K562 (cell line): ENCODE data around the gene LCLAT1. TPM values are rescaled to one million over a fixed set of nuclear protein-coding genes. Genes with fewer than 3 reads are reported as not detected.

ENCODE experiments used
- DPF2 ChIP-seq: fragments of 450-650 bp; IDR thresholded peaks from 2 replicates; pipeline ENCODE4 v1.6.1; 2016
- MCM7 ChIP-seq, 2 experiments: fragments of 450-650 bp; IDR thresholded peaks; 2 replicates each; pipeline ENCODE4 v1.6.1; 2016 to 2018
- PYGO2 ChIP-seq: fragments of 450-650 bp; IDR thresholded peaks from 2 replicates; pipeline ENCODE4 v1.6.1; 2016; ENCODE audit warnings: mild to moderate bottlenecking, missing genetic modification characterization, moderate library complexity, missing compliant biosample characterization
- RCOR1 ChIP-seq, 2 experiments: IDR thresholded peaks; 2 replicates each; pipeline ENCODE4 v1.6.1; 2012; ENCODE audit warnings: low read depth in 2 of 2, low read length in 2 of 2, borderline replicate concordance in 1 of 2, improper control_type of control experiment in 1 of 2
- STAT5A ChIP-seq: IDR thresholded peaks from 2 replicates; pipeline ENCODE4 v1.6.1; 2012; ENCODE audit warnings: low read length, inconsistent platforms, borderline replicate concordance
- ZNF232 ChIP-seq: sonication (generic); formaldehyde crosslinking; IDR thresholded peaks from 2 replicates; pipeline ENCODE4 v1.8.0; 2022; ENCODE audit warnings: mild to moderate bottlenecking, missing genetic modification reagents
- polyA plus RNA-seq, 8 experiments: library from polyadenylated mRNA; depleted of rRNA in 4 of 8; stranded (reverse) in 5 of 8; unstranded in 3 of 8; fragments of >200 nt; fragmentation: Nextera tagmentation in 2 of 8; fragmentation: Illumina TruSeq in 1 of 8; extraction: Ambion mirVana in 2 of 8; extraction: Trizol in 1 of 8; gene quantifications; 2 replicates each; pipeline versions ENCODE4 v1.2.1 to v1.2.3, GENCODE V29; 2011 to 2014; ENCODE audit warnings: inconsistent platforms in 1 of 8, missing spikeins in 1 of 8
- total RNA-seq, 7 experiments: library from RNA; depleted of rRNA in 6 of 7; stranded (reverse); fragments of >200 nt in 6 of 7; fragmentation: Illumina TruSeq in 2 of 7; extraction: Trizol in 2 of 7; gene quantifications; 2 replicates each; pipeline versions ENCODE4 v1.2.1 to v1.2.3, GENCODE V29; 2011 to 2021; ENCODE audit warnings: low replicate concordance in 1 of 7
- TF ChIP-seq, protein P1 (sequence below): sonication (generic); formaldehyde crosslinking; IDR thresholded peaks from 2 replicates; pipeline ENCODE4 v1.8.0; 2023; ENCODE audit warnings: mild to moderate bottlenecking, missing genetic modification reagents
- TF ChIP-seq, protein P2 (sequence below): fragments of 250-450 bp; sonication (Bioruptor Pico); IDR thresholded peaks from 2 replicates; pipeline ENCODE4 v1.4.0; 2020; ENCODE audit warnings: mild to moderate bottlenecking, moderate library complexity
- TF ChIP-seq, protein P3 (sequence below): fragments of 450-650 bp; formaldehyde crosslinking; IDR thresholded peaks from 2 replicates; pipeline ENCODE4 v1.4.0; 2020; ENCODE audit warnings: mild to moderate bottlenecking, mixed read lengths

Gene LCLAT1
- total and polyA plus RNA-seq, 9 of the 15 experiments (the other 6 are each of a cell fraction or from before 2014, with no cell fraction given): 8.9 to 63.3 (median 25.4) TPM

DNA sequence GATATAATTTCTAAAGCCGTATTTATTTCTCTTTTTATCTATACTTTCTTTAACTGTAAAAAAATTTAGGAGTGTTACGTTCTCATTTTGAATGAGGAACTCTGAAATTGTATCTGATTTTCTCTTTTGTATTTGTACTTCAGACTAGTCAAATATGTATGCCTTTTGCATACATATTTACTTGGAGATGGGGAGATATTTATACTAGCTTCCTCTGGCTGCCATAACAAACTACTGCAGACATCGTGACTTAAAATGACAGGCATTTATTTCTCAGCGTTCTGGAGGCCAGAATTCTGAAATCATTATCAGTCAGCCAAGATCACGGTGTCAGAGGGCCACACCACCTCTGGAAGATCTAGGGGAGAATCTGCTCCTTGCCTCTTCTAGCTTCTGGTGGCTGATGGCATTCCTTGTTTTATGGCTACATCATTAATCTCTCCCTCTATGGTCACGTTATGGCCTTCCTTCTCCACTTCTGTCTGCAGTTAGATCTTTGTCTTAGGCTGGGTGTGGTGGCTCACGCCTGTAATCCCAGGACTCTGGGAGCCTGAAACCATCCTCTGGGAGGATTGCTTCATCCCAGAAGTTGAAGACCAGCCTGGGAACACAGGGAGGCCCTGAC, 8.2 kb downstream of the LCLAT1 start (continued):
- TF ChIP-seq, protein P1, sequence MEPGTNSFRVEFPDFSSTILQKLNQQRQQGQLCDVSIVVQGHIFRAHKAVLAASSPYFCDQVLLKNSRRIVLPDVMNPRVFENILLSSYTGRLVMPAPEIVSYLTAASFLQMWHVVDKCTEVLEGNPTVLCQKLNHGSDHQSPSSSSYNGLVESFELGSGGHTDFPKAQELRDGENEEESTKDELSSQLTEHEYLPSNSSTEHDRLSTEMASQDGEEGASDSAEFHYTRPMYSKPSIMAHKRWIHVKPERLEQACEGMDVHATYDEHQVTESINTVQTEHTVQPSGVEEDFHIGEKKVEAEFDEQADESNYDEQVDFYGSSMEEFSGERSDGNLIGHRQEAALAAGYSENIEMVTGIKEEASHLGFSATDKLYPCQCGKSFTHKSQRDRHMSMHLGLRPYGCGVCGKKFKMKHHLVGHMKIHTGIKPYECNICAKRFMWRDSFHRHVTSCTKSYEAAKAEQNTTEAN: no peak
- no peak for TF ChIP-seq MCM7 (IDR thresholded peaks at IDR 0.05)
- no peak for TF ChIP-seq ZNF232 (CRISPR knock-in tag)
- TF ChIP-seq, protein P2, sequence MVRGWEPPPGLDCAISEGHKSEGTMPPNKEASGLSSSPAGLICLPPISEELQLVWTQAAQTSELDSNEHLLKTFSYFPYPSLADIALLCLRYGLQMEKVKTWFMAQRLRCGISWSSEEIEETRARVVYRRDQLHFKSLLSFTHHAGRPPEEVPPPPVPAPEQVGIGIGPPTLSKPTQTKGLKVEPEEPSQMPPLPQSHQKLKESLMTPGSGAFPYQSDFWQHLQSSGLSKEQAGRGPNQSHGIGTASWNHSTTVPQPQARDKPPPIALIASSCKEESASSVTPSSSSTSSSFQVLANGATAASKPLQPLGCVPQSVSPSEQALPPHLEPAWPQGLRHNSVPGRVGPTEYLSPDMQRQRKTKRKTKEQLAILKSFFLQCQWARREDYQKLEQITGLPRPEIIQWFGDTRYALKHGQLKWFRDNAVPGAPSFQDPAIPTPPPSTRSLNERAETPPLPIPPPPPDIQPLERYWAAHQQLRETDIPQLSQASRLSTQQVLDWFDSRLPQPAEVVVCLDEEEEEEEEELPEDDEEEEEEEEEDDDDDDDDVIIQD (CRISPR knock-in tag): no peak
- no peak for TF ChIP-seq RCOR1 (IDR thresholded peaks at IDR 0.05; ENCODE audit: borderline replicate concordance in 1 of 2, low read depth in 2 of 2, low read length in 2 of 2)
- TF ChIP-seq PYGO2 (tag): no peak
- TF ChIP-seq, protein P3, sequence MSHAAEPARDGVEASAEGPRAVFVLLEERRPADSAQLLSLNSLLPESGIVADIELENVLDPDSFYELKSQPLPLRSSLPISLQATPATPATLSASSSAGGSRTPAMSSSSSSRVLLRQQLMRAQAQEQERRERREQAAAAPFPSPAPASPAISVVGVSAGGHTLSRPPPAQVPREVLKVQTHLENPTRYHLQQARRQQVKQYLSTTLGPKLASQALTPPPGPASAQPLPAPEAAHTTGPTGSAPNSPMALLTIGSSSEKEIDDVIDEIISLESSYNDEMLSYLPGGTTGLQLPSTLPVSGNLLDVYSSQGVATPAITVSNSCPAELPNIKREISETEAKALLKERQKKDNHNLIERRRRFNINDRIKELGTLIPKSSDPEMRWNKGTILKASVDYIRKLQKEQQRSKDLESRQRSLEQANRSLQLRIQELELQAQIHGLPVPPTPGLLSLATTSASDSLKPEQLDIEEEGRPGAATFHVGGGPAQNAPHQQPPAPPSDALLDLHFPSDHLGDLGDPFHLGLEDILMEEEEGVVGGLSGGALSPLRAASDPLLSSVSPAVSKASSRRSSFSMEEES: no peak
- TF ChIP-seq STAT5A: no peak
- no peak for TF ChIP-seq DPF2
